Esophagus mucosa (tissue), 1 donor: ENCODE measurements around the gene PDCD1. TPM values are rescaled to one million over a fixed set of nuclear protein-coding genes. Genes with fewer than 3 reads are reported as not detected.
"Not testable (repeated sequence)": the region's sequence is repeated elsewhere in the genome, so short reads cannot be mapped to it uniquely, and the experiment has no call there.

ENCODE experiments used
- ATAC-seq: fragments of 200-7000 bp; cut with Tn5 transposase; one replicate; pipeline ENCODE4 v1.9.1; 2020
- total RNA-seq: library from RNA; stranded (reverse); gene quantifications from one replicate; pipeline ENCODE4 v1.2.4, GENCODE V29; 2023
- donor health status: DM: yes; HTN: yes; CAD: no.

Gene PDCD1
- total RNA-seq, 1 donor from 2014 or later = 0.20 TPM

GRCh38 chr2:241877989-241878970 lies 19.6 kb upstream of the PDCD1 start:
- peak; percentile 50 for ATAC-seq

- no peak for ATAC-seq
Observed at GRCh38 chr2:241877197-241877685, 18.5 kb upstream of the PDCD1 start.

GRCh38 chr2:241876528-241877196 lies 18.0 kb upstream of the PDCD1 start:
- no peak for ATAC-seq

- ATAC-seq = not testable (repeated sequence)
Observed at GRCh38 chr2:241875754-241876527, 17.2 kb upstream of the PDCD1 start.

GRCh38 chr2:241874277-241874925 lies 15.7 kb upstream of the PDCD1 start:
- ATAC-seq = no peak

GRCh38 chr2:241873803-241874110 lies 15.1 kb upstream of the PDCD1 start:
- ATAC-seq = no peak

GRCh38 chr2:241873081-241873802 lies 14.5 kb upstream of the PDCD1 start:
- no peak for ATAC-seq

GRCh38 chr2:241872313-241872642 lies 13.6 kb upstream of the PDCD1 start:
- ATAC-seq = no peak

- ATAC-seq = no peak
Observed at GRCh38 chr2:241871538-241872312, 13.0 kb upstream of the PDCD1 start.

GRCh38 chr2:241870611-241871537 lies 12.2 kb upstream of the PDCD1 start:
- ATAC-seq = no peak

- ATAC-seq = no peak
Observed at GRCh38 chr2:241870081-241870541, 11.4 kb upstream of the PDCD1 start.

- ATAC-seq = no peak
Observed at GRCh38 chr2:241869087-241869961, 10.6 kb upstream of the PDCD1 start, which contains the start of gene RTP5. Gene RTP5, plus strand, starts transcription at chr2:241869729. Its CDS starts 28 bp downstream, at chr2:241869757.

- no peak for ATAC-seq
Observed at GRCh38 chr2:241868661-241869081, 10.0 kb upstream of the PDCD1 start.

- ATAC-seq = no peak
Observed at GRCh38 chr2:241867776-241868420, 9.2 kb upstream of the PDCD1 start.

- ATAC-seq = no peak
Observed at GRCh38 chr2:241866790-241867645, 8.3 kb upstream of the PDCD1 start.

GRCh38 chr2:241865957-241866789 lies 7.5 kb upstream of the PDCD1 start:
- no peak for ATAC-seq
